ENCODE data around the gene CFAP74.

GRCh38 chr1:1984560-1985070 is 19.0 kb downstream of the CFAP74 start:
- TF ChIP-seq, protein P1, sequence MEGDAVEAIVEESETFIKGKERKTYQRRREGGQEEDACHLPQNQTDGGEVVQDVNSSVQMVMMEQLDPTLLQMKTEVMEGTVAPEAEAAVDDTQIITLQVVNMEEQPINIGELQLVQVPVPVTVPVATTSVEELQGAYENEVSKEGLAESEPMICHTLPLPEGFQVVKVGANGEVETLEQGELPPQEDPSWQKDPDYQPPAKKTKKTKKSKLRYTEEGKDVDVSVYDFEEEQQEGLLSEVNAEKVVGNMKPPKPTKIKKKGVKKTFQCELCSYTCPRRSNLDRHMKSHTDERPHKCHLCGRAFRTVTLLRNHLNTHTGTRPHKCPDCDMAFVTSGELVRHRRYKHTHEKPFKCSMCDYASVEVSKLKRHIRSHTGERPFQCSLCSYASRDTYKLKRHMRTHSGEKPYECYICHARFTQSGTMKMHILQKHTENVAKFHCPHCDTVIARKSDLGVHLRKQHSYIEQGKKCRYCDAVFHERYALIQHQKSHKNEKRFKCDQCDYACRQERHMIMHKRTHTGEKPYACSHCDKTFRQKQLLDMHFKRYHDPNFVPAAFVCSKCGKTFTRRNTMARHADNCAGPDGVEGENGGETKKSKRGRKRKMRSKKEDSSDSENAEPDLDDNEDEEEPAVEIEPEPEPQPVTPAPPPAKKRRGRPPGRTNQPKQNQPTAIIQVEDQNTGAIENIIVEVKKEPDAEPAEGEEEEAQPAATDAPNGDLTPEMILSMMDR (IDR thresholded peaks at IDR 0.05), result no peak
- TF ChIP-seq POLR2A (IDR thresholded peaks at IDR 0.05) (no peak), POLR2AphosphoS5 (IDR thresholded peaks at IDR 0.05) (no peak)

Measured in transverse colon (tissue), 4 donors.